HG03095 (cell line): ENCODE measurements around the gene WTIP.

Source experiments
- ATAC-seq: cut with Tn5 transposase; IDR thresholded peaks from one replicate; pipeline ENCODE4 v1.9.1; 2021; ENCODE audit warnings: moderate library complexity; ENCODE audit not compliant: unreplicated experiment

WTIP gene

GRCh38 chr19:34559045-34559444, 77.5 kb downstream of the WTIP start:
- no peak for ATAC-seq

DNA sequence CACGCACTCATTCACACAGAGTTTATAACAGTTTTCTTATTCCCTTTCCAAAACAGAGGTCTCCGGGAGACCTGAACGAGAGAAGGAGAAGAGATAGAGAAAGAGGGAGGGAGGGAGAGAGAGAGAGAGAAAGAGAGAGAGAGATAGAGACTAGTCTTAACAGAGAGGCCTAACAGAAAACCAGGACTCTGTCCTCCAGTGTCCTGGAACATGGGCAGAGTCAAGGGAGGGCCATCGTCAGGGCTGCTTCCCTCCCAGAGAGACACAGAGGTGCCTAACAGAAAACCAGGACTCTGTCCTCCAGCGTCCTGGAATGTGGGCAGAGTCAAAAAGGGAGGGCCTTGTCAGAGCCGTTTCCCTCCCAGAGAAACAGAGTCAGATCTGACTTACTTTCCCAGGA, 78.7 kb downstream of the WTIP start:
- ATAC-seq, result no peak
